ENCODE data around the gene IBSP. TPM values are rescaled to one million over a fixed set of nuclear protein-coding genes. Genes with fewer than 3 reads are reported as not detected.

IBSP gene
- total and polyA plus RNA-seq, 7 donors: not detected

DNA sequence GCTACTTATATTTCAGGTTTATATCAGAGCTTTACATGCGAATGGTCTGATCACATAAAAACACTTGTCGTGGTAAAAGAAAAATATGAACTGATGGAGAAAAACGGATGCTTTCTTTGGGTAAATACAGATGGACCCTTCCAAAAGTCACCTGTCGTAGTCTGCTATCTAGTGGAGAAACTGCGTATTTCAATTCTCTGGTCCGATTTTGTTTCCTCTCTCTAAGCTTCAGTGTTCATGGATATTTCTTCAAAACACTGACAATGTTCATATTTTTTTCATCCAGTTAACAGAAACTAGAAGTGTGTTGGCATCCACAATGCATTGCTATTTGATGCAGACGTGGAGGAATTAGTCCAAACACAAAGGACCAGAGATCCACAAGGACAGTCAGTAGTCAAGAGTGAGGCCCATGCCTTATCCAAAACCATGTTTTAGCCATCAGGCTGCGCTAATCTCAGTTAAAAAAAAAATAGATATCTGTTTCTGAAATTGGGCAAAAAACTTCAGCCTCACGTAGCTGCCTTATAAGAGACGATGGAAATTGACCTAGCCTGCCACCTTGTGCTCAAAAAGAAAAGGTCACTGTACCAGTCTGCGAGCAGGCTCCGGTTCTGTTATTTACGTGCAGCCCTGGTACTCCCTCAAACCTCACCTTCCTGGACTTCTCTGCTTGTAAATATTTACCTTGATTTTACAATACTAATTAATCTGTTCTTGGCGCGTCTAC is 49.4 kb downstream of the IBSP start:
- no peaks in the 10 kb centered on the region for H3K9me3 ChIP-seq
- 9 to 12% methylated on average over 15 of the region's 15 CpGs for WGBS, 2 donors
- H3K4me1 ChIP-seq: peaks cover 0 to 15% (median 5%) of the 10 kb centered on the region in 4 donors
- intact Hi-C loops (cut with DNase I): loop anchor here (5.0 kb wide), 1 partner anchor 471 kb away; no protein-coding TSS in a partner anchor
- peak overlapping the region in 3 of 4 donors; percentile 1 to 35 (median 29) for H3K4me3 ChIP-seq
- no peaks in the 10 kb centered on the region for H3K36me3 ChIP-seq
- H3K27ac ChIP-seq: peak overlapping the region in 3 of 4 donors; percentile 24 to 33 (median 30)
- H3K27me3 ChIP-seq: no peaks in the 10 kb centered on the region
- DNase-seq: peak; percentile 73
- TF ChIP-seq EP300 (IDR thresholded peaks at IDR 0.05): no peak
- TF ChIP-seq, protein P1, sequence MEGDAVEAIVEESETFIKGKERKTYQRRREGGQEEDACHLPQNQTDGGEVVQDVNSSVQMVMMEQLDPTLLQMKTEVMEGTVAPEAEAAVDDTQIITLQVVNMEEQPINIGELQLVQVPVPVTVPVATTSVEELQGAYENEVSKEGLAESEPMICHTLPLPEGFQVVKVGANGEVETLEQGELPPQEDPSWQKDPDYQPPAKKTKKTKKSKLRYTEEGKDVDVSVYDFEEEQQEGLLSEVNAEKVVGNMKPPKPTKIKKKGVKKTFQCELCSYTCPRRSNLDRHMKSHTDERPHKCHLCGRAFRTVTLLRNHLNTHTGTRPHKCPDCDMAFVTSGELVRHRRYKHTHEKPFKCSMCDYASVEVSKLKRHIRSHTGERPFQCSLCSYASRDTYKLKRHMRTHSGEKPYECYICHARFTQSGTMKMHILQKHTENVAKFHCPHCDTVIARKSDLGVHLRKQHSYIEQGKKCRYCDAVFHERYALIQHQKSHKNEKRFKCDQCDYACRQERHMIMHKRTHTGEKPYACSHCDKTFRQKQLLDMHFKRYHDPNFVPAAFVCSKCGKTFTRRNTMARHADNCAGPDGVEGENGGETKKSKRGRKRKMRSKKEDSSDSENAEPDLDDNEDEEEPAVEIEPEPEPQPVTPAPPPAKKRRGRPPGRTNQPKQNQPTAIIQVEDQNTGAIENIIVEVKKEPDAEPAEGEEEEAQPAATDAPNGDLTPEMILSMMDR (IDR thresholded peaks at IDR 0.05): peak; percentile 29 to 63 (median 45)

DNA sequence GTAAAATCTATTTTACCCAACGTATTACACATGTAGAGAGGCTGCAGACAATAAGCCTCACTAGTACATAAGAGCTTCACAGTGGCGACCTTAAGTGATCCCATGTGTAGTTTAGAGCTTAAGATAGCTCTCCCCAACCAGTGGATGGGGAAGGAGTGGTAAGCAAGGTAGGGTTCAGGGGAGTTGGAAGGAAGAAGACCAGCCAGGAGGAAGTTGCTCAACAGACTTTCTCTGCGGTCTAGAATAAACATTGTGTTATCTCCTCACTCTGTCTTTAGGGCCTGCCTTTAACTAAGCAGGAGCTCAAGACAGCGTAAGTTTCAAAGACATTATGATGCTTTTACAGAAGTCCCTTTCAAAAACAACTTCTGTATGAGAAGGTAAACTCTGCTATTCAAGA is 50.3 kb downstream of the IBSP start:
- Histone ChIP-seq H3K36me3 (no peaks in the 10 kb centered on the region), H3K27ac (peak overlapping the region in 1 of 4 donors; percentile 30), H3K4me3 (no peak overlapping the region), H3K27me3 (no peaks in the 10 kb centered on the region), H3K4me1 (peaks cover 0 to 9% (median 0%) of the 10 kb centered on the region in 4 donors), H3K9me3 (no peaks in the 10 kb centered on the region)
- intact Hi-C loops (cut with DNase I): loop anchor here (5.0 kb wide), 1 partner anchor 472 kb away; no protein-coding TSS in a partner anchor
- 30 to 35% methylated on average over 4 of the region's 4 CpGs for WGBS, 2 donors
- TF ChIP-seq, protein P1 (IDR thresholded peaks at IDR 0.05): no peak
- no peak for TF ChIP-seq EP300 (IDR thresholded peaks at IDR 0.05)
- no peak for TF ChIP-seq POLR2AphosphoS5 (IDR thresholded peaks at IDR 0.05)
- TF ChIP-seq POLR2A (IDR thresholded peaks at IDR 0.05): no peak
- no peak for DNase-seq

DNA sequence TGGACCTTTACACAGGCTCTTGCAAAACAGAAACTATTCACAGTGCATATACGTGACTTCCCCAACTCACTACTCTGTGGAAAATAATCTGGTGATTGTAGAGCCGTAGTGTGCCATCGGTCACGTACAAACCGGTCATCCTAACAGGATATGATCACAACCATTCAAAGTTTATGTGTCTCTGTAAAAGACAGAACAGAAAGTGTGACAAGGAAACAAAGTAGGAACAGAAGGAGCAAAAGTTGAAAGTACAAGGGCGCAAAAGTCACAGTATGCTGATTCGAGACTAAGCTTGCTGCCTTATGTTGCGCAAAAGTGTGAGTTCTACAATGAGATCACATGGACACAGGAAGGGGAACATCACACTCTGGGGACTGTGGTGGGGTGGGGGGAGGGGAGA is 52.0 kb downstream of the IBSP start:
- no peak overlapping the region for H3K4me3 ChIP-seq
- no peaks in the 10 kb centered on the region for H3K9me3 ChIP-seq
- H3K36me3 ChIP-seq: no peaks in the 10 kb centered on the region
- H3K27me3 ChIP-seq: no peaks in the 10 kb centered on the region
- WGBS, 2 donors: 82 to 91% methylated on average over 8 of the region's 8 CpGs
- intact Hi-C loops (cut with DNase I): no loop called here
- DNase-seq: no peak
- peaks cover 0 to 9% (median 0%) of the 10 kb centered on the region in 4 donors for H3K4me1 ChIP-seq
- peak in 1 of 4 donors; percentile 50 for TF ChIP-seq EP300 (IDR thresholded peaks at IDR 0.05)
- TF ChIP-seq POLR2AphosphoS5 (IDR thresholded peaks at IDR 0.05): peak in 1 of 4 donors; percentile 19
- no peak for TF ChIP-seq POLR2A (IDR thresholded peaks at IDR 0.05)
- TF ChIP-seq, protein P1 (IDR thresholded peaks at IDR 0.05): no peak
- peak overlapping the region in 2 of 4 donors; percentile 20 to 61 for H3K27ac ChIP-seq

DNA sequence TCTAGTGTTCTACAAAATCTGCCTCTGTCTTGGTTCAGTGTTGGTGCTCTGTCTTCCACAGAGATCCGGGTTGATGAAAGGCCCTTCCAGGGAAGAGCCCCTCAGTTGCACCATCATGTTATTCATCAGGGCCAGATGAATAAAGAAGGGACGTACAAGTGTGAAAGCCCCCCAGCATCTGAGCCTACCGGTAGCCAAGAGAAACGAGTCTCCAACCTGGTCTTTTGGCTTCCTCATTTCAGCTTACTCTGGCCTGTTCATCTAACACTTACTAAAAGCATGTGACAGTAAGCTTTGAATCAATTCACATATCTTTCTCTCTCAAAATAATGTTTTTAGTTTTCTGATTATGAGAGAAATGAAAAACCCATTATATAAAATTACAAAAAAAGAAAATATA is 52.6 kb downstream of the IBSP start:
- WGBS, 2 donors: 88 to 89% methylated on average over 4 of the region's 4 CpGs
- no peak overlapping the region for H3K27ac ChIP-seq

More for the DNA sequence above, 52.6 kb downstream of the IBSP start:
- Histone ChIP-seq H3K4me3 (no peak overlapping the region), H3K4me1 (peaks cover 0 to 9% (median 0%) of the 10 kb centered on the region in 4 donors), H3K9me3 (no peaks in the 10 kb centered on the region), H3K27me3 (no peaks in the 10 kb centered on the region), H3K36me3 (no peaks in the 10 kb centered on the region)
- TF ChIP-seq, protein P1 (IDR thresholded peaks at IDR 0.05): no peak
- no peak for TF ChIP-seq POLR2AphosphoS5 (IDR thresholded peaks at IDR 0.05)
- TF ChIP-seq POLR2A (IDR thresholded peaks at IDR 0.05): no peak
- no peak for TF ChIP-seq EP300 (IDR thresholded peaks at IDR 0.05)
- DNase-seq: no peak
- intact Hi-C loops (cut with DNase I): no loop called here

All from sigmoid colon (tissue), 7 donors.